Measurements from ENCODE around the gene ADORA1.

ADORA1 gene

DNA sequence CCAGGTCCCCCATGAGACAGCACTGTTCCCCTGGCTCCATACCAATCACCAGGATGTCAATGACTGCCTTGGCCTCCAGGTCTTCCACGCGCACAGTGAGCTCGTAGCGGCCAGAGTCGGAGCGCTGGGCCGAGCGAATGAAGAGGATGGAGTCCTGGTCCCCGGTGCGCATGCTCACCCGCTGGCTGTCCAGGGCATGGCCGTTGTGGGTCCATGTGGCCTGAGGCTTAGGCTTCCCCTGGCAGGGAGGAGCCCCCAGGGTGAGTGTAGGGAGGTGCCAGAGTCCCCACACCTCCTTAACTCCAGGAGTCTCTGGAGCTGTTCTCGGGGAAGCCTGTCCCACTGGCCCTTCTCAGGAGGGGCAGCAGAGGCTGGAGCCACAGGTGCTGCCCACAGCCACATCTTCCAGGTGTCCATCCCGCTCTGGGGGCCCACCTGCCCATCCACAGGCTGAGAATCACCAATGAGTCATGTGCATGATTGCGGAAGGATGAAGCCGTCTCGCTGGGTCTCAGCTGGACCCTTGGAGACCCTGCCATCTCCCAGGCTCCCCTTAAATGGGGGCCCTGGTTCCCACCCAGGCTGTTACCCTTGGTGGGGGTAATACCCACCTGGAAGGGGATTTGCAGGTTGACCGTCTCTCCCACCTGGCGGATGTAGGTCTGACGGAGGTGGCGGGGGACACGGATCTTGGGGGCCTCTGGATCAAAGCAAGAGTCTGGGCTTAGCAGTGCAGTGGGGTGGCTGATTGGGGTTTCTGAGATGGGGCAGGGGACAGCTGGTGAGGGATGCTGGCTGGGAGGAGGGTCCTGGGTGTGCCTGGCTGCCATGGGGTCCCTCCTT, 44.0 kb downstream of the ADORA1 start:
- TF ChIP-seq CTCF (IDR thresholded peaks at IDR 0.05; ENCODE audit: low read length) (no peak), EZH2phosphoT487 (IDR thresholded peaks at IDR 0.05; ENCODE audit: low read length) (no peak), EZH2 (optimal IDR thresholded peaks at IDR 0.05; ENCODE audit: low read depth, low read length) (no peak)
- Histone ChIP-seq H3K79me2 (ENCODE audit: low read length) (no peaks in the 10 kb centered on the region), H3K27me3 (replicated peaks; ENCODE audit: insufficient read depth, low read length) (no peaks in the 10 kb centered on the region), H3K9me3 (replicated peaks; ENCODE audit: insufficient read depth, low read length) (no peaks in the 10 kb centered on the region), H3K4me3 (ENCODE audit: low read length) (no peak overlapping the region), H4K20me1 (ENCODE audit: insufficient read depth, low read length) (no peaks in the 10 kb centered on the region), H3K9ac (ENCODE audit: low read length) (no peak overlapping the region), H3K36me3 (replicated peaks; ENCODE audit: insufficient read depth, low read length) (no peaks in the 10 kb centered on the region), H3K9me2 (replicated peaks; ENCODE audit: insufficient read depth, low read length) (no peaks in the 10 kb centered on the region), H3K4me1 (ENCODE audit: low read length) (peaks cover 3% of the 10 kb centered on the region; the same call in 1 of the 2 replicates), H3F3A (ENCODE audit: insufficient read depth, low read length) (no peaks in the 10 kb centered on the region), H2AFZ (ENCODE audit: low read length) (no peak overlapping the region), H3K4me2 (ENCODE audit: low read depth, low read length) (no peak overlapping the region), H3K27ac (ENCODE audit: low read length) (no peak overlapping the region)
- no peak for DNase-seq

GRCh38 chr1:203172184-203173010, 44.9 kb downstream of the ADORA1 start:
- Histone ChIP-seq H3K9me3 (replicated peaks; ENCODE audit: insufficient read depth, low read length) (no peaks in the 10 kb centered on the region), H3K9me2 (replicated peaks; ENCODE audit: insufficient read depth, low read length) (no peaks in the 10 kb centered on the region), H3K4me2 (ENCODE audit: low read depth, low read length) (no peak overlapping the region), H3K4me1 (ENCODE audit: low read length) (no peaks in the 10 kb centered on the region), H3K27ac (ENCODE audit: low read length) (no peak overlapping the region), H3F3A (ENCODE audit: insufficient read depth, low read length) (no peaks in the 10 kb centered on the region), H3K36me3 (replicated peaks; ENCODE audit: insufficient read depth, low read length) (no peaks in the 10 kb centered on the region), H3K9ac (ENCODE audit: low read length) (no peak overlapping the region), H2AFZ (ENCODE audit: low read length) (peak overlapping the region; percentile 41; the same call in 1 of the 2 replicates), H3K4me3 (ENCODE audit: low read length) (no peak overlapping the region), H3K27me3 (replicated peaks; ENCODE audit: insufficient read depth, low read length) (no peaks in the 10 kb centered on the region), H4K20me1 (ENCODE audit: insufficient read depth, low read length) (no peaks in the 10 kb centered on the region), H3K79me2 (ENCODE audit: low read length) (no peaks in the 10 kb centered on the region)
- DNase-seq, result peak; percentile 61
- TF ChIP-seq EZH2phosphoT487 (IDR thresholded peaks at IDR 0.05; ENCODE audit: low read length) (no peak), EZH2 (optimal IDR thresholded peaks at IDR 0.05; ENCODE audit: low read depth, low read length) (no peak), CTCF (IDR thresholded peaks at IDR 0.05; ENCODE audit: low read length) (peak; percentile 98)

DNA sequence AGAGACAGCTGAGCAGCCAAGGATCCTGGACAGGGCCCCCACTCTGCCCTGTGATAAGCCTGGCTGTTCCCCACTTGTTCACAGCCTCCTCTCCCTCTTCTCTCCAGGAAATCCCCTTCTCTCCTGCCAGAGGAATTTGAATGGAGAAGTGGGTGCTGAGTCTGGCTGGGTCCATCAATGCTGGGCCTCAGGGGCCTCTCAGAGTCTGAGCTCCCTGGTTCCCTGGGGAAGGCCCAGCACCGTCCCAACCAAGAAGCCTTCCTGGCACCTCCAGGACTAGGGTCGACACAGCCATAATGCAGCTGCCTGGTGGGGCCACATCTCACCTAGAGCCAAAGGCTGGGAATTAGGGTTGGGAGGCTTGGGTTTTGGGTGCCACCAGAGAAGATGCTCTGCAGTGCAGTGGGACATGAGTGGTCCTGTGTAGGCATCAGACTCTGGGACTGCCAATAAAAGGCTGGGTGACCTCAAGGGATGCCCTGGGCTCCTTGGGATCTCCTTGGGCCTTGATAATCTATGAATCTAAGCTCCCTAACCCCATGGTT, 45.6 kb downstream of the ADORA1 start:
- Histone ChIP-seq H2AFZ (ENCODE audit: low read length) (no peak overlapping the region), H3K9ac (ENCODE audit: low read length) (no peak overlapping the region), H3K36me3 (replicated peaks; ENCODE audit: insufficient read depth, low read length) (no peaks in the 10 kb centered on the region), H4K20me1 (ENCODE audit: insufficient read depth, low read length) (no peaks in the 10 kb centered on the region), H3K4me2 (ENCODE audit: low read depth, low read length) (no peak overlapping the region), H3F3A (ENCODE audit: insufficient read depth, low read length) (no peaks in the 10 kb centered on the region), H3K9me3 (replicated peaks; ENCODE audit: insufficient read depth, low read length) (no peaks in the 10 kb centered on the region), H3K27me3 (replicated peaks; ENCODE audit: insufficient read depth, low read length) (no peaks in the 10 kb centered on the region), H3K9me2 (replicated peaks; ENCODE audit: insufficient read depth, low read length) (no peaks in the 10 kb centered on the region), H3K4me1 (ENCODE audit: low read length) (no peaks in the 10 kb centered on the region), H3K27ac (ENCODE audit: low read length) (no peak overlapping the region), H3K4me3 (ENCODE audit: low read length) (no peak overlapping the region), H3K79me2 (ENCODE audit: low read length) (no peaks in the 10 kb centered on the region)
- DNase-seq, result no peak
- no peak for TF ChIP-seq EZH2 (optimal IDR thresholded peaks at IDR 0.05; ENCODE audit: low read depth, low read length)
- TF ChIP-seq CTCF (IDR thresholded peaks at IDR 0.05; ENCODE audit: low read length), result no peak
- no peak for TF ChIP-seq EZH2phosphoT487 (IDR thresholded peaks at IDR 0.05; ENCODE audit: low read length)

All from MM.1S (cell line).